Stomach (tissue), 9 donors: Measurements from ENCODE around the gene FYN. TPM values are rescaled to one million over a fixed set of nuclear protein-coding genes. Genes with fewer than 3 reads are reported as not detected.

Source experiments
- DNase-seq, 2 donors: peaks; one replicate each; pipeline versions ENCODE4 v3.0.0 to v3.0.0-alpha.2; 2013 to 2019
- H3K27ac ChIP-seq, 5 donors: fragments of 200-600 bp in 4 of 5; sonication (generic) in 4 of 5; one replicate each; pipeline ENCODE4 v1.5.1; 2013 to 2019; ENCODE audit warnings: mild to moderate bottlenecking in 1 of 5, moderate library complexity in 1 of 5
- H3K27me3 ChIP-seq, 3 donors: fragments of 200-600 bp; sonication (generic); one replicate each; pipeline ENCODE4 v1.5.1; 2017 to 2019; ENCODE audit warnings: mixed run types in 1 of 3
- H3K36me3 ChIP-seq, 4 donors: fragments of 200-600 bp; sonication (generic); 1 replicate in 3 of 4; 2 replicates in 1 of 4; pipeline ENCODE4 v1.5.1; 2016 to 2019
- H3K4me1 ChIP-seq, 4 donors: fragments of 200-600 bp; sonication (generic); one replicate each; pipeline ENCODE4 v1.5.1; 2016 to 2019
- H3K4me3 ChIP-seq, 4 donors: fragments of 200-600 bp; sonication (generic) in 3 of 4; one replicate each; pipeline ENCODE4 v1.5.1; 2016 to 2019; ENCODE audit warnings: mild to moderate bottlenecking in 1 of 4
- H3K9me3 ChIP-seq, 4 donors: fragments of 200-600 bp; sonication (generic); one replicate each; pipeline ENCODE4 v1.5.1; 2016 to 2019
- EP300 ChIP-seq: sonication (generic); formaldehyde crosslinking; IDR thresholded peaks from one replicate; pipeline ENCODE4 v1.6.1; 2017; ENCODE audit warnings: antibody characterized with exemption
- POLR2A ChIP-seq, 4 donors: fragments of 450-650 bp; IDR thresholded peaks; one replicate each; pipeline ENCODE4 v1.6.1; 2016; ENCODE audit warnings: antibody characterized with exemption in 4 of 4, control low read depth in 2 of 4, mild to moderate bottlenecking in 1 of 4, moderate library complexity in 1 of 4
- POLR2AphosphoS5 ChIP-seq, 3 donors: sonication (generic); formaldehyde crosslinking; IDR thresholded peaks; one replicate each; pipeline ENCODE4 v1.6.1; 2016; ENCODE audit warnings: antibody characterized with exemption in 3 of 3
- WGBS, 5 donors: extraction: QIAGEN DNeasy Blood & Tissue Kit in 3 of 5; methylation state at CpG; one replicate each; pipeline versions ENCODE4 v1.1.5 to v1.1.7; 2013 to 2018; 5-methylcytosine and 5-hydroxymethylcytosine counted together
- intact Hi-C: fragments of 100-400 bp; cut with DNase I; formaldehyde crosslinking; loops from one replicate; pipeline ENCODE4 v1.15.1; 2023; ENCODE audit warnings: low total_unique reads
- polyA plus RNA-seq, 3 donors: library from polyadenylated mRNA; stranded (reverse); fragments of 200-250 nt; gene quantifications; one replicate each; pipeline ENCODE4 v1.2.3, GENCODE V29; 2013
- total RNA-seq, 5 donors: library from RNA; depleted of rRNA; stranded (reverse); fragments of >200 nt; gene quantifications; one replicate each; pipeline versions ENCODE4 v1.1.0 to v1.2.3, GENCODE V29; 2014 to 2016
- TF ChIP-seq, protein P1 (sequence below), 7 experiments: fragments of 450-650 bp in 4 of 7; fragments of 200-600 bp in 3 of 7; sonication (generic) in 3 of 7; IDR thresholded peaks; one replicate each; pipeline ENCODE4 v1.5.1; 2016 to 2019; ENCODE audit warnings: antibody characterized with exemption in 7 of 7, control low read depth in 2 of 7, mild to moderate bottlenecking in 1 of 7
- donor health status: healthy with polysubstance abuse.
- donor health status: Bipolar disorder and iron deficiency.
- donor health status: healthy.

Gene FYN
- total and polyA plus RNA-seq, 8 donors = 8.4 to 146 (median 37.1) TPM

- H3K27ac ChIP-seq = peak overlapping the region in 2 of 5 donors; percentile 16 to 87
- WGBS, 5 donors = 58 to 69% (median 65%) methylated on average over 2 of the region's 2 CpGs
- no peaks in the 10 kb centered on the region for H3K27me3 ChIP-seq
- H3K4me1 ChIP-seq = peaks cover 9 to 65% (median 41%) of the 10 kb centered on the region in 4 donors
- H3K4me3 ChIP-seq = no peak overlapping the region
- DNase-seq = no peak
- no peaks in the 10 kb centered on the region for H3K9me3 ChIP-seq
- intact Hi-C loops = no loop called here
- no peaks in the 10 kb centered on the region for H3K36me3 ChIP-seq
- TF ChIP-seq EP300 (no peak), POLR2A (IDR thresholded peaks at IDR 0.05) (no peak), POLR2AphosphoS5 (IDR thresholded peaks at IDR 0.05) (no peak)
- TF ChIP-seq, protein P1, sequence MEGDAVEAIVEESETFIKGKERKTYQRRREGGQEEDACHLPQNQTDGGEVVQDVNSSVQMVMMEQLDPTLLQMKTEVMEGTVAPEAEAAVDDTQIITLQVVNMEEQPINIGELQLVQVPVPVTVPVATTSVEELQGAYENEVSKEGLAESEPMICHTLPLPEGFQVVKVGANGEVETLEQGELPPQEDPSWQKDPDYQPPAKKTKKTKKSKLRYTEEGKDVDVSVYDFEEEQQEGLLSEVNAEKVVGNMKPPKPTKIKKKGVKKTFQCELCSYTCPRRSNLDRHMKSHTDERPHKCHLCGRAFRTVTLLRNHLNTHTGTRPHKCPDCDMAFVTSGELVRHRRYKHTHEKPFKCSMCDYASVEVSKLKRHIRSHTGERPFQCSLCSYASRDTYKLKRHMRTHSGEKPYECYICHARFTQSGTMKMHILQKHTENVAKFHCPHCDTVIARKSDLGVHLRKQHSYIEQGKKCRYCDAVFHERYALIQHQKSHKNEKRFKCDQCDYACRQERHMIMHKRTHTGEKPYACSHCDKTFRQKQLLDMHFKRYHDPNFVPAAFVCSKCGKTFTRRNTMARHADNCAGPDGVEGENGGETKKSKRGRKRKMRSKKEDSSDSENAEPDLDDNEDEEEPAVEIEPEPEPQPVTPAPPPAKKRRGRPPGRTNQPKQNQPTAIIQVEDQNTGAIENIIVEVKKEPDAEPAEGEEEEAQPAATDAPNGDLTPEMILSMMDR (IDR thresholded peaks at IDR 0.05) = no peak
Measured at GRCh38 chr6:111763381-111763780, 109.9 kb downstream of the FYN start.

DNA sequence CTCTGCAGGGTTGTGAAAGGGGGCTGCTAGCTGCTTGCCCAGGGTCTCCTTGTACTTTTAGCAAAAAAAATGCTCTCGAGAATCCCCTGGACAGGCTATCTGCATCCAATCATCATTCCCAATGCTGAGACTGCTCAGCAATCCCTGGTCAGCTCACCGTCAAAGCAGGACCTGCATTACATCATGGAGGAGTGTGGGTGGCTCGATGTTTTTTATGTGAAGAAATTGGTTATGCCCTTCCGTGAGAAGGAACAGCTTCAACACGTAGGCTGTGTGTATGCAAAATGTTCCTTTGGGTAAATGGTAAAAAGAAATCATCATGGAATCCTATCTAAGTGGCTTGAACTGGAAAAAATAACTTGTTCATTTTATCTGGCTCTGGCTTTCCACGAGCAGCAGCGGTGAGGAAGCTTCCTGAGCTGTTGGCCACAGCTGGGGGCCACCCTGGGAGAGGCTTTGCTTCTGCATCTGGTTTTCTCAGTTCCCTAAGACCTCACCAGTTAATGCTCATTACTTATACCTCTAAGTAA, 111.4 kb downstream of the FYN start:
- no peaks in the 10 kb centered on the region for H3K36me3 ChIP-seq
- WGBS, 5 donors = 75 to 78% (median 77%) methylated on average over 7 of the region's 7 CpGs
- no peaks in the 10 kb centered on the region for H3K27me3 ChIP-seq
- peaks cover 9 to 60% (median 38%) of the 10 kb centered on the region in 4 donors for H3K4me1 ChIP-seq
- H3K27ac ChIP-seq = peak overlapping the region in 4 of 5 donors; percentile 77 to 87 (median 80)
- peak in 1 of 2 donors; percentile 55 for DNase-seq
- H3K4me3 ChIP-seq = no peak overlapping the region
- no peak for TF ChIP-seq POLR2AphosphoS5 (IDR thresholded peaks at IDR 0.05)
- TF ChIP-seq, protein P1 (IDR thresholded peaks at IDR 0.05) = no peak
- no peak for TF ChIP-seq EP300
- TF ChIP-seq POLR2A (IDR thresholded peaks at IDR 0.05) = no peak
- intact Hi-C loops = no loop called here
- H3K9me3 ChIP-seq = no peaks in the 10 kb centered on the region

GRCh38 chr6:111761212-111761611, 112.0 kb downstream of the FYN start:
- no peaks in the 10 kb centered on the region for H3K36me3 ChIP-seq
- no peak for DNase-seq
- H3K4me1 ChIP-seq = peaks cover 9 to 59% (median 38%) of the 10 kb centered on the region in 4 donors
- intact Hi-C loops = no loop called here
- H3K4me3 ChIP-seq = no peak overlapping the region
- H3K27me3 ChIP-seq = no peaks in the 10 kb centered on the region
- TF ChIP-seq POLR2AphosphoS5 (IDR thresholded peaks at IDR 0.05) (no peak), POLR2A (IDR thresholded peaks at IDR 0.05) (no peak), EP300 (no peak)
- TF ChIP-seq, protein P1 (IDR thresholded peaks at IDR 0.05) = no peak
- WGBS, 5 donors = 67 to 87% (median 83%) methylated on average over 2 of the region's 2 CpGs
- H3K9me3 ChIP-seq = no peaks in the 10 kb centered on the region
- peak overlapping the region in 4 of 5 donors; percentile 77 to 87 (median 80) for H3K27ac ChIP-seq

- peak in 1 of 2 donors; percentile 81 for DNase-seq
- Histone ChIP-seq H3K4me1 (peaks cover 9 to 57% (median 36%) of the 10 kb centered on the region in 4 donors), H3K4me3 (peak overlapping the region in 3 of 4 donors; percentile 10 to 25 (median 12)), H3K36me3 (no peaks in the 10 kb centered on the region), H3K9me3 (no peaks in the 10 kb centered on the region), H3K27me3 (no peaks in the 10 kb centered on the region), H3K27ac (peak overlapping the region; percentile 23 to 87 (median 78))
- intact Hi-C loops = no loop called here
- 50 to 70% (median 60%) methylated on average over 18 of the region's 18 CpGs for WGBS, 5 donors
- TF ChIP-seq POLR2A (IDR thresholded peaks at IDR 0.05) (no peak), POLR2AphosphoS5 (IDR thresholded peaks at IDR 0.05) (peak in 1 of 3 donors; percentile 40), EP300 (no peak)
Measured at GRCh38 chr6:111759836-111760785, 113.1 kb downstream of the FYN start.
